ENCODE measurements around the gene SRSF1. TPM values are rescaled to one million over a fixed set of nuclear protein-coding genes. Genes with fewer than 3 reads are reported as not detected.
"Not testable (repeated sequence)": the region's sequence is repeated elsewhere in the genome, so short reads cannot be mapped to it uniquely, and the experiment has no call there.

SRSF1 gene
- total RNA-seq, 1 experiment from 2014 or later, result 462 TPM

GRCh38 chr17:57975044-57975443 is 32.0 kb downstream of the SRSF1 start:
- no peak overlapping the region for H2BK5ac ChIP-seq (ENCODE audit: insufficient read length, low read length)
- no peak overlapping the region for H3K27ac ChIP-seq (ENCODE audit: insufficient read length, low read depth, low read length)
- TF ChIP-seq CTCF (conservative IDR thresholded peaks at IDR 0.05), result no peak
- no peak overlapping the region for H3K27ac Mint-ChIP-seq
- no peak overlapping the region for H2AFZ ChIP-seq (ENCODE audit: low read length)
- no peaks in the 10 kb centered on the region for H3K23me2 ChIP-seq (ENCODE audit: insufficient read length, low read depth, low read length, poor library complexity, severe bottlenecking)
- H2BK12ac ChIP-seq (ENCODE audit: insufficient read length, low read depth, low read length), result no peak overlapping the region
- no peak overlapping the region for H4K8ac ChIP-seq (replicated peaks; ENCODE audit: insufficient read length, low read depth, low read length)
- no CpG with 5 or more reads among the region's 1 CpG for WGBS (ENCODE audit: extremely low coverage, insufficient read length, low lambda C conversion rate)
- H3K79me1 ChIP-seq (ENCODE audit: insufficient read depth, low read depth, low read length, poor library complexity, severe bottlenecking), result no peaks in the 10 kb centered on the region
- H3K27me3 Mint-ChIP-seq (ENCODE audit: low read depth), result no peaks in the 10 kb centered on the region
- H3T11ph ChIP-seq (ENCODE audit: low read length), result no peak overlapping the region
- no peak overlapping the region for H2BK20ac ChIP-seq (ENCODE audit: low read depth, low read length, poor library complexity, severe bottlenecking)
- H4K91ac ChIP-seq (ENCODE audit: insufficient read length, low read depth, low read length), result no peak overlapping the region
- H3K4ac ChIP-seq (ENCODE audit: low read depth, low read length), result no peak overlapping the region
- no peak overlapping the region for H3K14ac ChIP-seq (ENCODE audit: insufficient read depth, low read length)
- H3K27me3 ChIP-seq (ENCODE audit: insufficient read depth, low read length), result no peaks in the 10 kb centered on the region
- H4K5ac ChIP-seq (ENCODE audit: insufficient read length, low read depth, low read length), result no peak overlapping the region
- H3K23ac ChIP-seq (ENCODE audit: insufficient read length, low read depth, low read length), result no peak overlapping the region
- H3K9me3 Mint-ChIP-seq, result no peaks in the 10 kb centered on the region
- no peak overlapping the region for H3K18ac ChIP-seq (ENCODE audit: insufficient read length, low read depth, low read length)
- H3K9me3 ChIP-seq (ENCODE audit: control insufficient read depth, low read depth, low read length), result no peaks in the 10 kb centered on the region
- H3K79me2 ChIP-seq (ENCODE audit: insufficient read depth, low read length), result no peaks in the 10 kb centered on the region
- H3K4me1 ChIP-seq (ENCODE audit: insufficient read depth, low read length), result no peaks in the 10 kb centered on the region
- H3K4me3 Mint-ChIP-seq, result no peak overlapping the region
- H3K4me2 ChIP-seq (ENCODE audit: insufficient read depth, insufficient read length, low read length), result no peak overlapping the region
- no peak for DNase-seq
- H2BK120ac ChIP-seq (ENCODE audit: low read depth, low read length, poor library complexity, severe bottlenecking), result no peak overlapping the region
- H3K9ac ChIP-seq (ENCODE audit: extremely low read depth, insufficient read length, low read length), result no peak overlapping the region
- no peak overlapping the region for H3K56ac ChIP-seq (ENCODE audit: insufficient read length, low read depth, low read length)
- peaks cover 28 to 70% (median 64%) of the 10 kb centered on the region in 3 experiments; a peak in 6 of 7 replicates for H3K36me3 Mint-ChIP-seq (ENCODE audit: insufficient read depth in 1 of 3, low read depth in 3 of 3)
- no peaks in the 10 kb centered on the region for H4K20me1 ChIP-seq (ENCODE audit: control insufficient read depth, insufficient read depth, insufficient read length)
- no peak overlapping the region for H2BK15ac ChIP-seq (ENCODE audit: low read depth, low read length)
- no peak overlapping the region for H2AK5ac ChIP-seq (ENCODE audit: insufficient read length, low read length)
- no peaks in the 10 kb centered on the region for H3K4me1 Mint-ChIP-seq

GRCh38 chr17:57974053-57974824 is 32.8 kb downstream of the SRSF1 start:
- H3K23ac ChIP-seq (ENCODE audit: insufficient read length, low read depth, low read length); H3K27me3 ChIP-seq (ENCODE audit: insufficient read depth, low read length); H2BK5ac ChIP-seq (ENCODE audit: insufficient read length, low read length); H3K4me1 Mint-ChIP-seq; H2AFZ ChIP-seq (ENCODE audit: low read length); H3K79me2 ChIP-seq (ENCODE audit: insufficient read depth, low read length); H3K9me3 ChIP-seq (ENCODE audit: control insufficient read depth, low read depth, low read length); H4K5ac ChIP-seq (ENCODE audit: insufficient read length, low read depth, low read length); H3K4me1 ChIP-seq (ENCODE audit: insufficient read depth, low read length); H3K56ac ChIP-seq (ENCODE audit: insufficient read length, low read depth, low read length); H3K9me3 Mint-ChIP-seq; H4K91ac ChIP-seq (ENCODE audit: insufficient read length, low read depth, low read length); DNase-seq; H3T11ph ChIP-seq (ENCODE audit: low read length); H4K8ac ChIP-seq (replicated peaks; ENCODE audit: insufficient read length, low read depth, low read length); H3K23me2 ChIP-seq (ENCODE audit: insufficient read length, low read depth, low read length, poor library complexity, severe bottlenecking); H3K9ac ChIP-seq (ENCODE audit: extremely low read depth, insufficient read length, low read length); H3K14ac ChIP-seq (ENCODE audit: insufficient read depth, low read length); H2BK12ac ChIP-seq (ENCODE audit: insufficient read length, low read depth, low read length); H2BK20ac ChIP-seq (ENCODE audit: low read depth, low read length, poor library complexity, severe bottlenecking); H2BK120ac ChIP-seq (ENCODE audit: low read depth, low read length, poor library complexity, severe bottlenecking); H3K27me3 Mint-ChIP-seq (ENCODE audit: low read depth); H3K4ac ChIP-seq (ENCODE audit: low read depth, low read length); H2BK15ac ChIP-seq (ENCODE audit: low read depth, low read length); H3K18ac ChIP-seq (ENCODE audit: insufficient read length, low read depth, low read length); H3K4me3 Mint-ChIP-seq; H3K79me1 ChIP-seq (ENCODE audit: insufficient read depth, low read depth, low read length, poor library complexity, severe bottlenecking); H2AK5ac ChIP-seq (ENCODE audit: insufficient read length, low read length); H3K4me2 ChIP-seq (ENCODE audit: insufficient read depth, insufficient read length, low read length); H3K27ac ChIP-seq (ENCODE audit: insufficient read length, low read depth, low read length); H4K20me1 ChIP-seq (ENCODE audit: control insufficient read depth, insufficient read depth, insufficient read length): not testable (repeated sequence)
- peak overlapping the region in 1 of 3 experiments; percentile 13; a peak in 1 of 7 replicates for H3K27ac Mint-ChIP-seq
- WGBS (ENCODE audit: extremely low coverage, insufficient read length, low lambda C conversion rate), result no CpG with 5 or more reads among the region's 4 CpGs
- H3K36me3 Mint-ChIP-seq (ENCODE audit: insufficient read depth in 1 of 3, low read depth in 3 of 3), result peaks cover 28 to 64% (median 57%) of the 10 kb centered on the region in 3 experiments; a peak in 6 of 7 replicates

Data from H9 (cell line).